HG03378 (cell line): Measurements from ENCODE around the gene CDH4.

Source experiments
- ATAC-seq: cut with Tn5 transposase; IDR thresholded peaks from one replicate; pipeline ENCODE4 v1.9.1; 2021; ENCODE audit warnings: mild to moderate bottlenecking, moderate library complexity; ENCODE audit not compliant: unreplicated experiment

CDH4 gene

DNA sequence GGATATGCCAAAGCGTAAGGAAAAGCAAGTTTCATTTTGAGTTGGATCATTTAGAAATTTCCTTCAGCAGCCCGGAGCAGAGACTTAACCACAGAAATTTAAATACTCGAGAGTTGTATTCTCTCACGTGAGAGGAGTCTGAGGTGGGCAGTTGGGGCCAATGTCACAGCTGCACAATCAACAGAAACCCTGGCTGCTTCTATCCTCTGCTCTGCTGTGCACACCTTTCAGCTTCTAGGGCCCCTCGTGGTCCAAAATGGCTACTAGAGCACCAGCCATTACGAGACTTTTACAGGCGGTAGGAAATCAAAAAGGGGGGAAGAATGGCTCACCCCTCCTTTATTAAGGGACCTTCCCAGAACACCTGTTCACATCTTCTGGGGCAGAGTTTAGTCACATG, 659.8 kb downstream of the CDH4 start:
- no peak for ATAC-seq

DNA sequence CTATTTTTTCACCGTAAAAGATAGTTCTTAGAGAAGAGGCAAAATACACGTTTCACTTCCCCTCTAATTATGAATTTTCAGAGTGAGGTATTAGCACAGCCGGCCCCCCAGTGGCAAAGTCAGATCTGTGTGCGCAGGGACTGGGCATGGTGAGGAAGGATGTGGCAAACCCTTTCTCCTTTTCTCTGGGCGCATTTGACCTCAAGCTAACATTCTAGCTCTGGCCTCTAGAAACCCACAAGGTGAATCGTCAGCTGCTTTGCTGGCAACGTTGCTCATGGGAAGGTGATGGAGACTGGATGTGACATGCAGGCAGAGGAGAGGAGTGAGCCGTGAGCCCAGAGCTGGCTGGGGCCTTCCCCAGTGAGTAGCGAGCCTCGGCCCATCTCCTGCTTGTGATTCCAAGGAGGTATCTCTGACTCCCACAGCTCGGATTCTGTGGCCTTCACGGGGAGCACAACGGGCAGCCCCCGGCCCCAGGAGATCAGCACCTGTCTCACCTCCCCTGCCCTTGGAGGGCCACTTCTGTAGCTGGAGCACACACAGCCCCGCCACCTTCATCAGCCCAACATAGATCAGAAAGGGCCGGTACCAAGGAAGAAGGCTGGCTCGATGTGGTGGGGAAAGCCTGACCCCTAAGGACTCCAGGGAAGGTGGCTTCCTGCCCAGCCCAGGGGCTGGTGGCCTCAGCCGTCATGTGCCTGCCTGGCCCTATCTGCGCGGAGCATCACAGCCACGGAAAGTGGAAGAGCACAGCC, 660.8 kb downstream of the CDH4 start:
- no peak for ATAC-seq

DNA sequence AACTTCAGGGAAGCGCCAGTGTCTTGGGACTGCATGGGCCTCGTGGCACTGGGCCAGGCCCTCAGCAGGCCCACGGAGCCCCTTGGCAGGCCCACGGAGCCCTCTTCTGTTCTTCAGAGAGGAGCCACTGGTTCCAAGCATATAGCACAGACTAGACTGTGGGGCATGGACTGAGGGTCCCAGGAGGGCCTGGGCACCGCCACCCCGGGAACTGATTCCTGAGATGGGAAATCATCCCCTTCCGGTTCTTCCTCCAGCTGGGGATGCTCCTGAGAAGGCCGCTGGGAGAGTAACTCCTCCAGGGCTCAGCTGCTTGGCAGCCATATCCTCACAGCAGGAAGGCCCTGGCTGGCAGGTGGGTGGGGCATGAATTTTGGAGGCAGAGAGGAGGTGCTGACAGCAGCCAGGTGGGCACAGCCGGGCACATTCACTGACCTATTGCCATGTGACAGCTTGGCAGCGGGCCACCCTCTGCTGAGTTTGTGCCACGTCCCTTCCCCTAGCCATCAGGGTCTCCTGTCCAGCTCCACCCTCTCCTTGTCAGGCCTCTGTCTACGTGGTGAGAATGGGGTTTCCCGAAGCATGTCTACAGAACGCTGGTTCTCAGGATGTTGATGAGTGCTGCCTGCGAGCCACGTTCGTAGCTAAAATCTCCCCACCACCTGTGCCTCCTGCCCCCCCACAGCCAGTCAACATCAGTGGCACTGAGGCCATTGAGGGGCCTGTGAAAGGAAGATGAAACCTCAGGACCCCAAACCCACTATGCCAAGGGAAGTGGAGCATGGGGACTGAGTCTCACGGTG, 661.6 kb downstream of the CDH4 start:
- ATAC-seq: no peak

DNA sequence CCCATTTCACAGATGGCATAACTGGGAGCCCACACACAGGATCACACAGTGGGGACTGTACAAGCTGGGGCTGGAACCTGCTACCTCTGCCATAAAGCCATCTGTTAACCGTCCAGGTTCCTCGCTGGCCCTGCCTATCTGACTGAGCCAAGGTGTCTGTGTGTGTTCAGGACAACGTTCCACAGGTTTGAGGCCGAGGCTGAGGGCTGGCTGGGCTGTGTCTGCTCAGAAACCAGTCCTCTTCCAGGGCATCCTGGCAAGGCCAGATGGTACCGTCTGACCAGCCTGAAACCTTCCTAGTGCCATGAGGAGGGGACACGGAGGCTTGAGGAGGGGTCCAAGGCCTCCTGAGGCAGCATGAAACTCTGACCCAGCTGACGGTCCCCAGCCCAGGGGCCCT, 663.0 kb downstream of the CDH4 start:
- ATAC-seq: no peak

DNA sequence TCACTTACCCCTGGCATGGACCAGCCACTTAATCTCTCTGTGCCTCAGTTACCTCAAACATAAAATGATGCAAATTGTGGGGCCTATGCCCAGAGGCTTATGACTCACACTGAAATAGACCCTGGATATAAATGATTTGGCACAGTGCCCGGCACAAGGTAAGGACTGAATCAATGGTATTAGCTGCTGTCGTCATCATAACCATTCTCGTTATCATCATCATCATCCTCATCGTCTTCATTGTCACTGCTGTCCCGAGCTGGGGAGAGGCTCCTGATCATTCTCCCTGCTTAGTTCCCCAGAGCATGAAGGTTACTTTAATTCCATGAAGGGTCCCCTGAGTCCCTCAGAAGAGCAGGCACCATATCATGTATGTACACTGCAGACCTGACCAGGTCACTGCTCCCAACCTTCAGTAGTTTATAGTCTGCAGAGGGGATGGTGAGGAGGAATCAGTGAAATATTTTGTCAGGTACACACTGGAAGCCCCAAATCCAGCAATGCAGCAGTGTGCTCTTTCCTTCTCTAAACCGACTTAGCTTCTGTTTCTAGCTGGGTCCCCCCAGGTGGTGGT, 664.3 kb downstream of the CDH4 start:
- ATAC-seq: no peak

DNA sequence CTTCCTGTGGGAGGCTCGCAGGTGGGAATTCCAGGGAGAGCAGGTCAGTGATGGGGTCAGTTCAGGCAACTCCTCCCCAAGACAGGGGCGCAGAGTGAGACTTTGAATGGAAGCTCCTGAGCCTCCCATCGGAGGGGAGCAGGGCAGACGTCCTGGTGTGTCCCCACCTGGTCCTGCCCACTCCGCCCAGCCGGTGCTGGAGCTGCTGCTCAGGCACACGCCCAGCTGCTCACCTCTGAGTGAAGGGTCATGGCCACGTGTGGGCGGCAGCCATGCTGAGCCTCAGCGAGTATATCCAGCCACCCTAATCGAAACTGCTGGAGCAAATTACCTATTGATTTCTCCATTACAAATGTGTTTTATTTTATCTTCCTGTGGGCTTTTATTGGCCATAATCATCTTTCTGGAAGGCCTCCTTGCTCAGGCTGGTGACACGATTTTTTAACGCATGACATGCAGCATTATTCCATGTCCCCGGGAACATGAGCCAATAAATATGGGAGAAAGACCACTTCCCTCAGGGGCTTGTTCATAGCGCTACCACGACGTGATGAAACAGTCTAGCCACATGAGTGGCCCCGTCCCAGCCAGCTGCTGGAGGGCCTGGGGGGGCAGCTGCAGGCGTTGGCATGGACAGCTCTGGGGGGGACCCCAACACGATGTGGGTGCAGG, 665.5 kb downstream of the CDH4 start:
- no peak for ATAC-seq

DNA sequence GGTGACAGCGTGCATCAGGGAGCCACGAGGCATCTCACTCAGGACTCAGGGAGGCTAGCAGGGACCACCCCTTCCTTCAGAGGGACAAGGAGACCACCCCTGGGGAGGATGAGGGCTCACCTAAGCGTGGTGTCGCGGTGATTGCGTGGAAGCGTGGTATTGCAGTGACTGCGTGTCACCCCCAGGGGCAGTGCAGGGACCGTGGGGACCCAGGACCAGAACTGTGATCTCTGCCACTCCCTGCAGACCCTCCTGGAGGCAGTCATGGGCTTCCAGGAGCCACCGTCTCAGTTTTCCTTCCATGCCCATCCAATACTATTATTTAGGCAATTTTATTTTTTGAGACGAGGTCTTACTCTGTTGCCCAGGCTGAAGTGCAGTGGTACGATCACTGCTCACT, 666.5 kb downstream of the CDH4 start:
- ATAC-seq: no peak

DNA sequence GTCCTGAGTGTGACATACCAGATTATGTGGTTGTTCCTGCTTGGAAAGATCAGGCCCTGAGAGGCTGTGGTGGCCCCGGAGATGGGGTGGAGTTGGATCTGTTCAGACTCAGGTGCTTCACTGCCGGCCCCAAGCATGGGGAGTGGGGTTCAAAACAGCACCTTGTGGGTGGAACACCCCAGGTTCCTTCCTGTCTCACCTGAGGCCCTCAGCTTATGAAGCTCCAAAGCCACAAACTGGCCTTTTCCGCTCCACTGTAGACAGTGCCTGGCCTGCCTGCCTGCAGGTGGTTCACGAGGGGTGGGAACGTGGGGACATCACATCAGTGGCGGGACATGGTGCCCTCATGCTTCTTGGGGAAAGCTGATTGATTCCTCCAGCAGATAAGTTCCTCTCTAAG, 667.2 kb downstream of the CDH4 start:
- no peak for ATAC-seq

DNA sequence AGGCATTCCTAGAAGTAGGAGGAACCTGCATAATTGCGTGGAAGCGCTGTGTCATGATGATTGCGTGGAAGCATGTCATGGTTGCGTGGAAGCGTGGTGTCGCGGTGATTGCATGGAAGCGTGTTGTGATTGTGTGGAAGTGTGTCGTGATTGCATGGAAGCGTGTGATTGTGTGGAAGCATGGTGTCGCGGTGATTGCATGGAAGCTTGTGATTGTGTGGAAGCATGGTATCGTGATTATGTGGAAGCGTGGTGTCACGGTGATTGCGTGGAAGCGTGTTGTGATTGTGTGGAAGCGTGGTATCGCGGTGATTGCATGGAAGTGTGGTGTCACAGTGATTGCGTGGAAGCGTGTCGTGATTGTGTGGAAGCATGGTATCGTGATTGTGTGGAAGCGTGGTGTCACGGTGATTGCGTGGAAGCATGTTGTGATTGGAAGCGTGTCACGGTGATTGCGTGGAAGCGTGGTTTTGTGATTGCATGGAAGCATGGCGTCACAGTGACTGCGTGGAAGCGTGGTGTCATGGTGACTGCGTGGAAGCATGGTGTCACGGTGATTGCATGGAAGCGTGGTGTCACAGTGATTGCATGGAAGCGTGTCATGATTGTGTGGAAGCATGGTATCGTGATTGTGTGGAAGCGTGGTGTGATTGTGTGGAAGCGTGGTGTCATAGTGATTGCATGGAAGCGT, 667.8 kb downstream of the CDH4 start:
- ATAC-seq: no peak

DNA sequence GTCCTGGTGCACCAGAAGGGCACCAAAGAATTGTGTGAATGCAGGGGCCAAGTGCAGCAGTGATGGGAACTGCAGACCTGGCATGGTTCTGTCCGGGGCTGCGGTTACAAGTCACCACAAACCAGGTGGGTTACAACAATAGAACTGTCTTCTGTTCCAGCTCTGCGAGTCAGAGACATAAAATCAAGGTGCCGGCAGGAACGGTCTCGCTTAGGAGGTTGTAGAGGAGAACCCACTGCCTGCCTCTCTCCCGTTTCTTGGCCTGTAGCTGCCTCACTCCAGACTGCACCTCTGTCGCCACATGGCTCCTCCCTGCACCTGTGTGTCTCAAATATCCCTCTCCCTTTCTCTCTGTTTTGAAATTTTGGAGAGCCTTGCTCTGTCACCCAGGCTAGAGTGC, 670.4 kb downstream of the CDH4 start:
- ATAC-seq: no peak

DNA sequence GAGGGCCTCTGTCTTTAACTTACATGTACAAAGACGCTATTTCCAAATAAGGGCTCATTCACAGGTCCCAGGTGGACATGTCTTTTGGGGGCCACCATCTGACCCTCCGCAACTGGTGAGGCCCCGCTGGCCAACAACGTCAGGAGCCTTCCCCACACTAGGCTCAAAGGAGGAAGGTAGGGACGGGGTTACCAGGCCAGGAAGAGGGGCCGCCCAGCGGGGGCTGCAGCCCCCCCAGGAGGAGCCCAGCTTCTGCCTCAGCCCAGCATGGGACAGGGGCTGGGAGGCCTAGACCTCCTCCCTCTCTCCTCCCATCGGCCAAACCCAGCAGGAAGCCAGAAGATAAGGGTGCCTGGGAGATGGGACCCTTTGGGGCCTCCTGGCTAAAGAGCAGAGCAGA, 670.9 kb downstream of the CDH4 start:
- ATAC-seq: no peak

DNA sequence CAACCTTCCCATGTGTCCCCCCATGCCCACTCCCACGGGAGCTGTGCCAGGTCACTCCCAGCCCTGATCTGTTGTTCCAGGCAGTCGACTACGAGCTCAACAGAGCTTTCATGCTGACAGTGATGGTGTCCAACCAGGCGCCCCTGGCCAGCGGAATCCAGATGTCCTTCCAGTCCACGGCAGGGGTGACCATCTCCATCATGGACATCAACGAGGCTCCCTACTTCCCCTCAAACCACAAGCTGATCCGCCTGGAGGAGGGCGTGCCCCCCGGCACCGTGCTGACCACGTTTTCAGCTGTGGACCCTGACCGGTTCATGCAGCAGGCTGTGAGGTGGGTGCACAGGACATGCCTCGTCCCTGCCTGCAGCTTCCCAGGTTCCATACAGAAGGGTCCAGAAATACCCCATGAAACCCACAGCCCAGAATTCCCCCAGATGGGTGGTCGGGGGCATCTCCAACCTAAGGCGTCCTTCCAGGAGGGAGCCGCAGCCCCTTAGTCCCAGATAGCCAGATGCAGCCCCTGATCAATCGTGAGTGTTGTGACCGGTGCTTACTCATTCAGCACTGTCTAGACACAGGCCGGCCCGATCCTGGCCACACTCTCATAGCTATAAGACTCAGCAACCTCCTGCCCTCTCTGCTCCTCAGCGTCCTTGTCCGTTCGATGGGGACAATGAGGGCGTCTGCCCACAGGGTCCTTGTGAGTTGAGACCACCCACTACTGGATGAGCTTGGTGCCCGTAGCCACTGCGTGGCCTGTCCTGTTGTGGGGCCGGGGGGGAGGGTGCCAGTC, 671.5 kb downstream of the CDH4 start:
- no peak for ATAC-seq

DNA sequence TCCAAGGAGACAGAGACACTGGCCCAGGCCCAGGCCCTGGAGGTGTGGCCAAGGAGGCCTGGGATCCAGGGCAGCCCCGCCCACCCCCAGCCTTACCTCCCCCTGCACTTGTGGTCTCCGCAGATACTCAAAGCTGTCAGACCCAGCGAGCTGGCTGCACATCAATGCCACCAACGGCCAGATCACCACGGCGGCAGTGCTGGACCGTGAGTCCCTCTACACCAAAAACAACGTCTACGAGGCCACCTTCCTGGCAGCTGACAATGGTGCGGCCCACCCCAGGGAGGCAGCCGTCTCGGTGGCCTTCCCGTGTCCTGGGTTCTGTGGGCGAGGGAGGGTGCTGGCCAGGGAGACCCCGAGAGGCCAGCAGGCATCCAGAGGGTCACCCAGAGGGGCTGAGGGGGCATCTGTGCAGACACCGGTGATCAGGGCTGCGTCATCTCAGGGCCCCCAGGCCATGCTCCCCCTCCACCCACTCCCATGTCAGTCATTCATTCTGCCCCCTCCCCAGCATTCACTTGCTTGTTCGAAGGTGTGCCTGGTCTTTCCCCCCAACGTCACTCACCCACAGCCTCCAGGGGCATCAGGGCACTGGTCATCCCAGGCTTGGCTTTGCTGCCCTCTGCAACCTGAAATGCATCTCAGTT, 672.3 kb downstream of the CDH4 start:
- no peak for ATAC-seq

DNA sequence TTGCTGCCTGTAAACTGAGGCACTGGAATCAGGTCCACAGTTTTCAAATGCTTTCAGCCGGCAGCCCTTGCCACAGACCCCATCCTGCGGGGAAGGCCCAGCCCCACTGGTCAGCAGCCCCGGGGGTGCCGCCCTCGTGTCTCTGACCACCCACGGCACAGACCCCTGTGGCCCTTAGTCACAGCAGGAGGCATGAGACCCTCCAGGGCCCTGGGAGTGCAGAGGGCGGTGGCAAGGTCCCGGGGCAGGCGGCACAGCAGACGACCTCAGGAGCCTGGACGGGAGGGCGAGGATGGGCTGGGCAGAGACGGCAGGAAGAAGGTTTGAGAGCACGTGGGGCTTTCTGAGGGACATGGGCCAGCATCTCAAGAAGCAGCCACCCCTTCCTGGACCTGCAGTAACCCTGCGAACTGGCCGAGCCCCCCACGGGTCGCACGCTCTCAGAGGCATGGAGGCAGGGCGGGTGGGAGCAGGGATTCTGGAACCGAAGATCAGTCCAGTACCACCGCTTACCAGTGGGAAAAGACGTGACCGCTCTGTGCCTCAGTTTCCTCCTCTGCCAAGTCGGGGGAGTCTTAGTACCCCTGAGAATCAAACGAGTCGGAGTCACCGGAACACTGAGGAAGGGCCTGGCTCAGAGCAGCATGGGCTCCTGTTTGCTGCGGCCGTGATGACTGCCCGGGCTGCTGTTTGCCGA, 672.9 kb downstream of the CDH4 start:
- no peak for ATAC-seq

DNA sequence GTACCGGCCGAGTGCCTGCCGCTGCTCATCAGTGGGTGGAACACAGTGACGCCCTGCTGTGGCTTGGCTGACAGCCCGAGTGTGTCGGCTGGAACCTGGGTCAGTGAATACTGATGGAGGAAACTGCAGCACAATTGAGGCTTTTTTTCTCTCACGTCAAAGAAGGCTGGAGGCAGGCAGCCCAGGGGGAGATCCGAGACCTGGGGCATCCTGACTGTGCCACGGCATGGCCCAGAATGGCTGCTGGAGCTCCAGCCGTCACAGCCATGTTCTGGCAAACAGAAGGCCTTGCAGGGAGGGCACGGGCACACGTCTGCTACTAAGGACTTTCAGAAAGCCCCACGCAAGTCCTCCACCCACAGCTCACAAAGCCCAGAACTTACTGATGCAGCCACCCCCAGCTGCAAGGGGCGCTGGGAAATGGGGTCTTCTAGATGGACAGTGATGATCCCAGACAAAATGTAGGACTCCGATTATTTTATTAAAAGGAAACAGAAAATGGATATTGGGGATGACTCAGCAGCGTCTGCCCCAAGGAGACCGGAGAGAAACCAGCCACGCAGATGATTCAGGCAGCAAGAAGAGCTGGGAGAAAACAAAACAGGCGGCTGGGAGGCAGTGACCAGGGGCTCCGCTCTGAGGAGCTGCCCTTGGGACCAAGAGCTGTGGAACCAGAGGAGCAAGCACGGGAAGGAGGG, 673.6 kb downstream of the CDH4 start:
- ATAC-seq: no peak

DNA sequence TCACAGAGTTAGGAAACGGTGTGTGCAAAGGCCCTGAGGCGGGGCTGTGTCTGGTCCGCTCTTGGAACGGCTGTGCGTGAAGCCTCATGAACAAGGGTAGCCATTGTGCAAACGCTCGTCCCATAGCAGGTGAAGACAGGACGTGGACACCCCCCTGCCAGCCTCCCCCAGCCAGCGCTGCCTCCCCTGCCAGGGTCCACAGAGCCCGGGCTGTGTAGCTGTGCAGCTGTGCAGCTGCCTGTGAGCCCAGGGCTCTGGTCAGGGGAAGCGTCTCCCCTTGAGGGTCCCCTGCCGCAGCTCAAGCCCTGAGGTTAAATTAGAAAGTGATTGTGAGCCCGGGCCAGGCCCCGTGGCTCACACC, 674.2 kb downstream of the CDH4 start:
- ATAC-seq: no peak

DNA sequence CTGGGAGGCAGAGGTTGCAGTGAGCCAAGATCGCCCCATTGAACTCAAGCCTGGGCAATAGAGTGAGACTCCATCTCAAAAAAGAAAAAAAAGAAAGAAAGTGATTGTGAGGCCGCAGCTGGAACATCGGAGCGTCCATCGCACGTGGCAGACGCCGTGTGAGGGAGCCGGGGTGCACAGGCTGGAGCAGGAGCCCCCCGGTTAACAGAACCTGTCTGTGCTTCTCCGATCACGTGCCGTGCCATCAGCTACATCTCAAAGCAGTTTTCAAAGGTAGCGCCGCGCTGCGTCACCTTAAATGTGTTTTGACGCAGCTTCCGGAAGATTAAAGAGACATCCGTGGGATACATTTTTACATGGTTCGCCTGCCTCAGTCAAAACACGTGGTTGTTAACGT, 674.7 kb downstream of the CDH4 start:
- ATAC-seq: no peak

DNA sequence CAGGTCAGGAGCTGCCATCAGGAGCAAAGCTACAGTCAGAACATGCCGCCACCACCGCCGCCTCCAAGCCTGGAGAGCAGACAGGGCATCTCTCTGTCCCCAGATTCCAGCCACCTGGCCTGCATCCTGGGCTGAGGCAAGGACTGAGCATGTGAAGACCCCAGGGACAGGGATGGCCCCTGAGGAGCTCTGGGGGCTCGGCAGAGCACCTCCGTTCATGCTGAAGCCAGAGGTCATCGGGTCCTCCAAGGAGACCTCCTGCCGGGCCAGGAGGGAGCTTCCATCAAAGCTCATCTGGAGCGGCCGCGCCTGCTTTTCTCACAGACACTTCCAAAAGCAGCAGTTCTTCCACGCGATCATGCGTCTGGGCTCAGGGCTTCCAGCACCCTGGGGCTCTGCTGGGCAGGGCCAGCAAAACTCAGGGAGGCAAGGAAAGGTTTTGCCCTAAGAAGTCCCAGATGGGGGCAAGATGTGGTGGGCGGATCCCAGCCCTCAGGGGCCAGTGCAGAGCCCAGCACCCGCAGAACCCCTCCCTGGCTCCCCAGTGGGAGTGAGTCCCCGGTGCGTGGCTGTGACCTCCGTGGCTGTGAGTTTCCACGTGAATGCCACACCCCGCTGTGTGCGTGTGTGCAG, 675.2 kb downstream of the CDH4 start:
- ATAC-seq: no peak
